Hematopoietic multipotent progenitor cell treated with erythropoietin and hydrocortisone succinate and interleukin-3 and kit ligand, for 6 days (in vitro differentiated cells): ENCODE data around the gene SLCO2A1.

Experiments
- DNase-seq: peaks from one replicate; pipeline ENCODE4 v3.0.0-alpha.2; 2015

Gene SLCO2A1

DNA sequence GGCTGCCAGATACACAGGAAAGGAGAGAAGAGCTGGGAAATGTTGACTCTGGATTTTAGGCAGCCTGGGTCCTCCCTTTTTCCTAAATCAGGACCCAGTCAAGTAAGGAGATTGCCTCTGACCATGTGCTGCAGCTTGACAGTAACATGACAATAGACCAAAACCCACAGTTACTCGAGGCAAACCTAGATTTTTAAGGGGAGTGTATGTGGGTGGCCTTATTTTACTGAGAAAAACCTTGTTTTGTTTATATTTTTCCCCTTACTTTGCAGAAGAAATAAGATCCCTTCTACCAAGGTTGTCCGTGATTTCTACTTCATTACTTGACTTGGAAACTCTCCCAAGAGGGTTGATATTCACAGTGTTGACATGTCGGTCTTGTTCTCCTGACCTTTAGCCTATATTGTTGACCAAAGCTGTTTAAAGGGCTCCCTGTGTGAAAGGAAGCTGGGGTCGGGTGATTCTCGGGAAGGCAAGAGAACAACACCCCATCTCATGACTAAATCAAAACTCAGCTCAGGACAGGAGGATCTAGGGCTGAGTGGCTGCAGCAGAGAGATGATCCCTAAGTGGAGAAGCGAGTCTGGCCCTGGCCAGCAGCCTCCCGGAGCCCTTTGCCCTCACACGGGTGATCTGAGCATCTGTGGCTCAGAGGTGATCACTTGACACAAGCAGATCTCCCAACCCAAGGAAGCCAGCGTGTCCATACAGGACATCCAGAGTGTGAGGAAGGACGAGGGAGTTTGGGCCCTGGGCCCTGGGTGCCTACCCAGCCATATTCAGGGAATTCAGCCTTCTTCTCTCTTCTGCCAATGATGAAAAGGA is 31.0 kb upstream of the SLCO2A1 start:
- no peak for DNase-seq

DNA sequence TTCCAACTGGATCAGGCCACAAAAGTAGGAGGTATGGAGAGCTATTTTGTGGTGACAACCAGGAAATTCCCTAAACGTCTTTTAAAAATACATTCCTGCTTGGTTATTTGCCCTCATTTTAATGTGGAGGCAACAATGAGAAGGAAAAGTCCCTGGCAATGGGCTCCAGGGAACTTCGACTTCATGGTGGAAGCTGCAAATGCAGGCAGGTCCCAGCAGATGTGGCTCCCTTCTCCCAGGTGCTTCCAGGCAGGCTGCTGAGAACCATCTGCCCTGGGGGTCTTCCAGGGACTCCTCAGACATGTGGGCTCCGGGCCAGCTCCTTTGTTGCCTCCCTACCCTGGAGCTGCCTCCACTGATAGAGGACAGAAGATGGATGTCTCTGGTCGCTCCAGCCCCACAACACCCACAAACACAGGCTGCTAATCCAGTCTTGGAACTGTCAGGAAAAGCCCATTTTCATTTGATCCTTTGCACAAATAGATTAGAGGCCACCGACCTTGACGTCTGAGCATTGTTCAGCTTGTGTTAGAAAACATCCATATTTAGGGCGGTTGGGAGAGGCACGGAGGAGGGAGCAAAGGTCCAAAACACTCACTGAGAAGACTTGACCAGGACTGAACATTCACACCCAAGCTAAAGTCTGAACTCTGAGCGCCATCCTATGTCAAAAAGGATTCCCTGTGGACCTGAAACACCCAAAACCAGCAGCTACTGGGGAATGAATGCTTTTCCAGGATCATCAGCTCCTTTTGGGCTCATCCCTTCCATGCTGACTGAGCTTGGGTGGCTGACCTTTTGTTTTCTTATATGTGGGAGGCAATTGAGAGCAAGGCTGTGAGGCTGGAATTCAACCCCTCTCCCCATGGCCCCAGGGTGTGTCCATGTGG is 30.2 kb upstream of the SLCO2A1 start:
- DNase-seq = no peak

DNA sequence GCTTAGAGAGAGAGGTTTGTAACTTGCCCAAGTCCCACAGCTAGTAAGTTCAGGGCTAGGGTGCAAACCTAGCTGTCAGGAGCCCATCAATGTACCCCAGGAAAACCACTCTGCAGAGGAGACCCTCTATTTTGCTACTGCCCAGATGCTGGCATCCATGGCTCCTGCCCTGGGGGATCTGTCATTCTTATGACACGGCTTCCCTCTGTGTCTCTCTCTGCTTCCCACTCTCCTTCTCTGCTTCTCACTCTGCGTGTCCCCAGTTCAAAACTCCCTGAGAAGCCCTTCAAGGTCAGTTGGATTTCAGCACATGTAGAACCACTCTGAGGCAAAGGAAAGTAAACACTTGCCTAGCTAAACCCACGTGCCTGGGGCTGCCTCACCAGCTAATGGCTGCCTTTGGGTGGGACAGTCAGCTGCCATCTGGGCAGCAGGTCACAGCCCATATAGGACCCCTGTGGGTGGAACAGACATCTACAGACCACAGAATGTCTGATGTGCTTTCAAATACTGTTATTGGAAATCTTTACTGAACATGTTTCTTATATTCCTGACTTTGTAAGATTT is 29.4 kb upstream of the SLCO2A1 start:
- no peak for DNase-seq

DNA sequence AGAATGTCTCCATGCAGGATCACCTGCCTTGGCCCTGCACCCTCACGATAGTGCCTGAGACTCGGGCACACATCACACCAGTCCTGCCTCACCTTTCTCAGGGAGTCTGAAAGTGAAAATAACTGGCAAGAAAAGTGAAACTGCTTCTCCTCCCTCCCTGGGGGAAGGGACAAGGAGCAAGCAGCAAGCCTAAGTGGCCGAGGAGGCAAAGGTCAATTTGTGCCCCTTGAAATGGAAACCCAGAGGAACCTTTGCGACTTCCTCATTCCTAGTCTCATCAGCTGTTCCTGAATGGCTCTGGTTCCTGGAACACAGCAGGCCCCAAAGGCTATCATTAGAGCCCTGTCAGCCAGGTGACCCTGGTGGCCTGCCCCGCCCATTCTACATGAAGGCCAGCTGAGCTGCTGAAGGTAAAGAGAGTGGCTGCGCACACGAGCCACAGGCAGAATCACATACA is 28.0 kb upstream of the SLCO2A1 start:
- DNase-seq = no peak

DNA sequence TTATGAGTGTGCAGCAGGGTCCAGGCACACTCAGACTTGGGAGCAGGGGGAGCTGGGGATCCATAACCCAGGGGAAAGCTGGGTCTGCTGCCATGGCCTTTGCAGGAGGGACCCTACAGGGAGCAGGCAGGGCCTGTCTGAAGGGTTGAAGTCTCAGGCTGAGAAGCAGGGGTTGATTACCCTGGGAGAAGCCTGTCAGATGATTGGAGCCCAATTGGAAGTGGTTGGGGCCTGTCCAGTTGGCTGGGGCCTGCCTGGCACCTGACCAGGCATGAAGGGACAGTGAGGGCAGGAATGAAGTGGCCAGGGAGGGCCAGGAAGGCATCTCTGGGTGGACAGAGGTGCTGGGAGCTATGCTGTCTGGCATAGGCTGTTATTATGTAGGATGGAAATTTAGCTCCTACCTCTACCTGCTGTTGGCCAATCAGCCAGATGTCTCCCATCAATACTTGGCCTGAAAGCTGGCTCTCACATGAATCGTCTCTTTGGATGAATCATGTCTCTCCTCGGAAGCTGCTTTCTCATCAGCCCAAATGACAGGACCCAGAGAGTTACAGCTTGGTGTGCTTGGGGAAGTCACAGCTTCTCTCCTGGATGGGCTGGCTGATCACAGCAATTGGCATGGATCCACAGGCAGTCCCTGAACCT is 27.4 kb upstream of the SLCO2A1 start:
- DNase-seq = no peak

DNA sequence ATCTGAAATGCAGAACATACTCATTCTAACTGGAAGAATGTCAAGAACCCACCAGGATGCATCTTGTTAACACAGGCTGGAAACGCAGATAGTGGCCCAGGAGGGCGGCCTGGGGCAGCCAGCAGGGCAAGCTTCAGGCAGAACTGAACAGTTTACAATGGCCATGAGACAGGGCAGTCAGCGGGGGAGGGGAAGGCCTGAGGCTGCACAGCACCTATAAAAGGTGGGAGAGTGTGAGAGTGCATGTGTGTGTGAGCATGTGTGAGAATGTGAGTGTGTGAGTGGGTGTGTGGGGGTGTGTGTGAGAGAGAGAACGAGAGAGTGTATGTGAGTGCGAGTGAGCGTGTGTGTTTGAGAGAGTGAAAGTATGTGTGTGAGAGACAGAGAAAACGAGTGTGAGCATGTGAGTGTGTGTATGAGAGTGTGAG is 26.8 kb upstream of the SLCO2A1 start:
- no peak for DNase-seq

DNA sequence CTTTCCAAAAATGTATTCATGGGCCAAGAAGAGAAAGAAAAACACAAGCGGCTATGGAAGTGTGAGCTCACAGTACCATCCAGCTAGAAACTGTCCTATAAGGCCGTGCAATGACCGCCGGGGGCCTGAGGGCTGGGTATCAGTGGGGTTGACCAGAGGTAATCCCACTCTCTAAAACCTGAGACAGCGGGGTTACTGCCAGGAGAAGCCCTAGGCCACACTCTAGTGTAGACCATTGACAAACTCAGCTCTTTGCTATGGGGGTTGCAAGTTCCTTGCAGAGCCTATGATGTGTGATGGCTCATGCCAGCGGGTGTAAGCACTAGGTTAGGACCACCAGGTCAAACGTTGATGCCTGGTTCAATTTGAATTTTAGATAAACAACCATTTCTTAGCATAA is 25.9 kb upstream of the SLCO2A1 start:
- DNase-seq = no peak

DNA sequence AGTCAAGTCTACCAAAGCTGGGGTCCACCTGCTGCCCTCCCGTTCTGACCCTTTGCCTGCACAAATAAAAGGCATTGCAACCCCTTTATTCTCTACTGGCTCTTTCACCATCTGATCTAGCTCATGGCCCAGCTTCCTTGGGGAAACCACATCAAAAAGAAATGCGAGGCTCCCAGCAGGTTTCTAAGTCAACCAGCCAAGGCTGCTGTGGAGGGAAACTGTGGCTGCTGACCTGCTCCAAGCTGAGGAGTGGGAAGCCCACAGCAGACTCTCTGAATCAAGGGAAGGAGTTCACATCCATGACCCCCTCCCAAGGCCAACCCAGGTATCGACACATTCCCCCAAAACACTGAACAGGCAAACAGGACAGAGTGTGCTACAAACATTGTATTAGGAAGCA is 25.2 kb upstream of the SLCO2A1 start:
- DNase-seq = no peak

DNA sequence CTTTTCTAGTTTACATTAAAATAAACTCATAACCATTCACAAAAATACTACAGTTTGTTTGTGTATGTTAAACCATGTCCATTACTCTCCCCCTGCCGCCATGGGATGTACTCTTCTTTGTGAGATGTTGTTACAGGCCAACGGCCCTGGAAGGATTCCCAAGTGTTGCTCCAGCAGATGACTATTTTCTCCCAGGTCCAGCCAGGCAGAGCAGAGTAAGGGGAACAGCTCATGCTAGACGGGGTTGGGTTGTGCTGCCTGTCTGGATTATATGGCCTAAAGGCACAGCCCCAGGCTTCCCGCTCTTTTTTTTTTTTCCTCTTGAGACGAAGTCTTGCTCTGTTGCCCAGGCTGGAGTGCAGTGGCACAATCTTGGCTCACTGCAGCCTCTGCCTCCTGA is 24.5 kb upstream of the SLCO2A1 start:
- no peak for DNase-seq

DNA sequence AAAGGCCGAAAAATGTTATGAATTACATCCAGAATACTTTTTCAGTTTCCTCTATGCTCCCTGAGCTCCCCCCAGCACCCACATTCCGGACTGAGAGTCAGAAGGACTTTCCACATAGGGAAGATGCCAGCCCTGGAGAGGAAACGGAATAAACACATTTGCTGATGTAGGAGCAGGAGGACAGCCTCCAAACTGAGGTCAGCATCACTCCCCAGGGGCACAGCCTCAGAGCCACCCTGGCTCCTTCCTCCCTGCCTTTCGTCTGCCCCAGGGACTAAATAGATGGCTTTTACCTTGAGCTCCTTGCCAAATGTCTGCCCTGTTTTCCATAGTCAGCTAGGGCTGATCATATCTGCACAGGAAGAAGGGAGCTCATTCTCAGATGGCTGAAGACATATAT is 22.6 kb upstream of the SLCO2A1 start:
- DNase-seq = no peak

DNA sequence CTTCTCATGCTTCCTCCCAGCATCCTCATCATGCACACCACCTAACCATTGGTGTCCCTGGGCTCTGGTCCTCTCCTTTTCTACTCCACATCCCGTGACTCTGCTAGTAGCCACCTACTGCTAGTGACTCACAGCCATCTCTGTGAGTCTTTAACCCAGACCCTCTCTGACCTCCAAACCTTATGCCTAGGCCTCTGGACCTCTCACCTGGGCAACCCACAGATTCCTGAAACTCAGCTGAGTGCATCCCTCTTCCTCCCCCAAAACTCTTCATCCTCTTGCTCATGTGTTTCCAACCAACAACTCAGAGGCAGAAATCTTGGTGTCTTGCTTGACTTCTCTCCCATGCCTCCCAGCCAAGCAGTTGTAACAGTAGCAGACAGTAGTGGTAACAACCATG is 20.0 kb upstream of the SLCO2A1 start:
- DNase-seq = no peak

DNA sequence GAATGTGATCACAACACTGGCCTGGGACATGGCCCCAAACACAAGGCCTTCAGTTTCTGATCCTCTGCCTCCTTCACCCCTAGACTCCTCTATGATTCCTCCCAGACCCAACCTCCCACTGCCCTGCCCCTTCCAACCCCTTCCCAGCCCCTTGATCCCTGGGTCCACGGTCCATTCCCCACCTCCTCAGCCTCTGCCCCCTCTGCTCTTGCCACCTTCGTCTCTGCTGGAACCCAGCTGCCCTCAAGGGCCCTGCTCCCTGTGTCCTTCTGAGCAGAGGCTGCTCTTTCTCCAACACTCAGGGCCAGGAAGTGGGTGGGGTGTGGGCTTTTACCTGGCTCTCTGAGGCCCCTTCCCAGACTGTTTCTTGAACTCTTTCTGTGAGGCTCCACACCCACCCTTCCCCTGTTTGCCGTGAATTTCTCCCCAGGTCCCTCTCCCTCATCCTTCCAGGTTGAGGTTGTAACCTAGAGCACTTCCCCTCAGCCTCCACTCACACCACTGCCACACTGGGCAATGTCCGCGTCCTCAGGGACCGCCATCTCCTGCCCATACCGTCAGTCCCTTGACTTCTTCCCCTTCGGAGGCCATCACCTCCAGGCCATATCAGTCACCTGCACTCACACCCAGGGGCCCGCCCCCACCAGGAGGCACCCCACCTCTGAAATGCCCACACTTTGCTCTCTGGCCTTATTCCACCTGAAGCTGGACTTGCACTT is 18.7 kb upstream of the SLCO2A1 start:
- no peak for DNase-seq

DNA sequence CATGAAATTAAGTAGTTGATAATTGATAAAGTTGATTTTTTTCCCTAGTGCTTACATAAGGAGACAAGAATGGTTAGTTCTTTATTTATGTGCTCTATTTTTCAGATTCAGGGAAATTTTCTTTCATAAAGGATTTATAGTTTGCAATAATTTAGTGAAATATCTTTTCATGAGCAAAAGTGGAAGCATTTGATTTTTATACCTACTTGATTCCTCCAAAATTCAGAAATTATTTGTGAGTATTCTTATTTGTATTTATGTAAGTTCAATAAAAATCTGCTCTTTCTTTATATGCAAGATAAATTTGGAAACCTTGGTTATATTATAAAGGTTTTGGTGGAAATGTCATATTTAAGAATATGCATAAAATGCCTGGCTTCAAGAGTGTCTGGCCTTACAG is 14.7 kb upstream of the SLCO2A1 start:
- no peak for DNase-seq

DNA sequence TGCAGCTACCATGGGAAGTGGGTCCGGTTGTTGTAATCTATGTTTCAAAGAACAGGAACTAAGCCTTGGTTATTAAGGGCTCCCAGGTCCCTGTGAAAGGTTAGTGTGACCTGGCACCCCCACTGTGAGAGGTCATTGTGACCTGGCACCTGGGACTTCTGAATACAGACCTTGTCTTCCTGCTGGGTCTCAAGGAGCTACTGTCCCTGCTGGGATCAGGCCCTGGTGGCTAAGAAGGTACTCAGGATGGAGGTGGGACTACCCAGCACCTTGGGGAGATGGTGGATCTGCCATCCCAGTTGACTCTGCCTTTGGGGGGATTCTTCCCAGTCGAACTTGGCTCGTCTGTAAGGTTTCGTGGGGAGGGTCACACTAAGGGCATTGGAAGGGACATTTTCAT is 10.3 kb upstream of the SLCO2A1 start:
- no peak for DNase-seq

DNA sequence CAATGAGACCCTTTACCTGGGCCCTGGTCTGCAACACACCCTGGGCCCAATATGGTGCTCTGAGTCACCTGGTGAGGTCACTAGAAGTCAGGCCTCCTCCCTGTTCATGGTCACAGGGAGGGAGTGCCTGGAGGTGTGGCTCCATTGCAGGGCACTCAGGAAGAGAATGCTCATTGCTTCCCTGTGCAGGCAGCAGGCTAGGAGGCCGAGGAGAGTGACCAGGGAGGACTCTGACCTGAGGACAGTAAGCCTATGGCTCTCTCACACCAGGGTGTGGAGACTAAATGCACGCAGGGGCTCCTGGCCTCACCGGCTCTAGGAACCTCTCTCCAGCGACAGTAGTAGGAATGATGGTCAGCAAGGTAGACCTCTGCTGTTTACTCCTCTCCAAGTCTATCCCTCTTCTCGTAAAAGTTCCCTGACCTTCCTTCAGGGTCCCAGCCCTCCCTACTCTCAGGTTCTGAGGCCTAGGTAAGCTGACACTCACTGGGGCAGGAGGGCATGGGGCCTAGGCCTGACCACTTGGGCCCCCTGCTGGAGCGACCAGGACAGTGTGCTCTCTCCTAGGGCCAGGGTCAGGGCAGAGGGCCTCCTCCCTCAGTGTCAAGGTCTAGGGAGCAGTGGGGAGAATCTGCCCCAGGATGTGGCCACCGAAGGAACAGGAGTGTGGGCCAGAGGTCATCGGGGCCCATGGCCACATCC is 9.6 kb upstream of the SLCO2A1 start:
- DNase-seq = no peak

DNA sequence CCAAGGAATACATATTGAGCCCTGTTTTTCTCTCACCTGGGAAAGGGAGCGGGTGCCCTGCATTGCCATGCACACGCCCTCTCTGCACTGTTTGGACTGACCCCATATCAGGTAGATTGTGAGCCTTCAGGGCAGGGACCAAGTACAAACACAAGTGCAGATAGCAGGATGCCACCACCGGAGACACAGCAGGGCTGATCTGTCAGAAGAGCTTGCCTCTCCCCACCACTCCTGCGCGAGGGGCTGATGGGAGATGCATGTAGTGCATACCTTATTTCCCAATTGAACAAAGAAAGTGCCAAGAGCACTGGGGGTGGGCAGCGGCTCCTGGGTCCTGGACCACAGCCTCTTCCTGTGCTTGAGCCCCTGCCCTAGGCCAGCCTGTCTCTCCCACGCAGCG is 9.0 kb upstream of the SLCO2A1 start:
- DNase-seq = no peak

DNA sequence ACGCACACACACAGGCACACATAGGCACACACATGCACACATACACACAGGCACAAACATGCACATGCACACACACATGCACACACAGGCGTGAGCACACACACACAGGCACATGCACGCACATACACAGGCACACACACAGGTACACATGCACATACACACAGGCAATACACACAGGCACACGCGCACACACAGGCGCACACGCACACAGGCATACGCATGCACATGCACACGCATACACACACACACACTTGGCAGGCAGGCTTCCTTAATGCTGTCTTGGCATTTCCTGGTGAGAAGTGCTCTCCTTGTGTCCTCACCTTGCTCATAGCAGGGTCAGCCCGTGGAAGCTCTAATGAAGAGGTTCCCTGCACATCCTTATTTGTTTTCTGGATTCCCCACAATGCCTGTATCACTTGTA is 8.4 kb upstream of the SLCO2A1 start:
- no peak for DNase-seq

DNA sequence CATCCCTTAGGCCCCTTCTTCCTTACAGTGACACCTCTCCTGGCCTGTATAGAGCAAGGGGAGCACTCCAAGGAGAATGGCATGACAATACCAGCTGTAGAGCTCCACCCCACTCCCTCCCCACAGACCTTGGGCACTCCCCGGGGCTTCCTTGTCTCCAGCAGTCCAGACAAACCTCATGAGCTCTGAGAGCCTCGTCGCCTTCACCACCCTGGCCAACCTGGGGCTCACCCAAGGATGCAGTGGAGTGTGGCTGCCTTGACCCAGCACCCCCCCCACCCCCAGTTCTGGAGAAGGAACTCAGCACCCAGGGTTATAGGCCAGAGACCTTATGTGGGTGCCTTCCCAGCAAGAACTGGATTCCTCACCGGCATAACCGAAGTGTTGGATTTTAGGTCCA is 7.4 kb upstream of the SLCO2A1 start:
- no peak for DNase-seq

DNA sequence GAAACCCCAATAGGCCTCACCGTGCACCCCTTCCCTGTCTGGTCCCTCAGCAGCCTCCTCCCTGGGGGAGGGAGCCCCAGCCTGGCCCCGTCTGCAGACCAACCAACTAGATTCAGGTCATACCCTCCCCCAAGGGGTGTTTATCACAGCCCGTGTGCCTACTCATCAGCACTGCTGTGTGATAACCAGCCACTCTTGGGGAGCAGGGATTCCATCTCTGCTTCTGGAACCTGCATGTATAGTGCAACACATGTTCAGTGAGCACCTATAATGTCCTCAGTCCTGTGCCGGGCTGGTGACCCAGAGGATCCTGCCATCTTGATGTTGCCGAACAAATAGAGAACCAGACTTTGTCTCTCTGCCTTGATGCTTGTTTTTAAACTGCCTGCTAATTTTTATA is 6.6 kb upstream of the SLCO2A1 start:
- DNase-seq = no peak

DNA sequence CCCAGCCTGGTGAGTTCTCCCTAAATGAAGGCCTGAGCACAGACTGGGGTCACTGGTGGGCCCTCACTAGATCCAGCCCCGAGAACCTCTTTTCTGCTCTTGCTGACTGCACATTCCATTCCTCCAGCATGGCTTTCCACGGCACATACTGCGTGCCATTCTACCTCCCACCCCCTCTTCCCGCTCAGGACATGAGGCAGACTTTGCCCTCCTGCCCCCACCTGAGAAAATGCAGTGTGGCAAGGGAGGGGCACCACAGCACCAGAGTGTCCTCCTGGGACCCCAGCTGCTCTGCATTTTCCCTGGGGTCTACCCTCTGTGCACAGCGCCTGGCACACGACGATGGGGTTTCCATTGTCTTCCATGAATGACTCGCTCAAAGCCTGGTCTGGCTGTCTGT is 6.1 kb upstream of the SLCO2A1 start:
- no peak for DNase-seq

DNA sequence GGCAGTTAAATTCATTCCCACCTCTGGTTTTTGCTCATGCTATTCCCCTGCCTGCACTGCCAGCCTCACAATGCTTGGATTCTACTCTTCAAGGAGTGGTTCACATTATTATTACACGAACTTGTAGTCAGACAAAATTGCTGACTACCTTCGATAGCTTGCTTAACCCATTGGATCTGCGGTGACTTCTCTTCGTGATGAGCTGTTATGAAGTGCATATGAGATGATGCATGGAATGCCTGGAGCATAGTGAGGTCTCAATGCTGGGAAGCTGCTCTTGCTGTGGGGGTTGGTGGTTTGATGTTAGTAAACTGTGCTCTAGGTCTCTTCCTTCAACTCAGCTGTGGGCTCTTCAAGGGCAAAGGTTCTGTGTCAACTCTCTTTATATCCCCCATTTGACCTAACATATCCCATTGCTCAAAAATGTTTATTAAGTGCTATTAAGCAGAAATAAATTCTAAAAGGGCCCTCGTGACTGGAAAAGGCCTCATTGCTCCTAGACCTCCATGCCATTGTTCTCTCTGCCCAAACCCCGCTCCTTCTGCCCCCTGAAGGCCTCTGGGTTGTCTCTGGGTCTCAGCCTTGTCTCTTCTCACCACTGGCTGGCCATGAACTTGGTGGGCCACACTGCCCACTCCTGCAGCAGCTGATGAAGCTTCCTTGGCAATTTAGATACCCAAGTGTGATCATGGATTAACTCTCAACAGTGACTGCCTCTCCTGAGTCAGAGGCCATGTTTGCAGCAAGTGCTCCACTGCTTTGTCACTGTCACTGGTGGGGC is 4.5 kb upstream of the SLCO2A1 start:
- DNase-seq = no peak
